Stimulated activated CD8-positive, alpha-beta memory T cell treated with anti-CD3 and anti-CD28 coated beads, Interleukin-12 subunit alpha, Interleukin-12 subunit beta, amount 100 ng/mL, for 1 hour (primary cell): ENCODE results near the gene DNAJC4.
"Not testable (repeated sequence)": the region's sequence is repeated elsewhere in the genome, so short reads cannot be mapped to it uniquely, and the experiment has no call there.

ENCODE experiments used
- DNase-seq: peaks from one replicate; pipeline ENCODE4 v3.0.0-alpha.2; 2020; ENCODE audit warnings: low read depth

DNAJC4 gene

DNA sequence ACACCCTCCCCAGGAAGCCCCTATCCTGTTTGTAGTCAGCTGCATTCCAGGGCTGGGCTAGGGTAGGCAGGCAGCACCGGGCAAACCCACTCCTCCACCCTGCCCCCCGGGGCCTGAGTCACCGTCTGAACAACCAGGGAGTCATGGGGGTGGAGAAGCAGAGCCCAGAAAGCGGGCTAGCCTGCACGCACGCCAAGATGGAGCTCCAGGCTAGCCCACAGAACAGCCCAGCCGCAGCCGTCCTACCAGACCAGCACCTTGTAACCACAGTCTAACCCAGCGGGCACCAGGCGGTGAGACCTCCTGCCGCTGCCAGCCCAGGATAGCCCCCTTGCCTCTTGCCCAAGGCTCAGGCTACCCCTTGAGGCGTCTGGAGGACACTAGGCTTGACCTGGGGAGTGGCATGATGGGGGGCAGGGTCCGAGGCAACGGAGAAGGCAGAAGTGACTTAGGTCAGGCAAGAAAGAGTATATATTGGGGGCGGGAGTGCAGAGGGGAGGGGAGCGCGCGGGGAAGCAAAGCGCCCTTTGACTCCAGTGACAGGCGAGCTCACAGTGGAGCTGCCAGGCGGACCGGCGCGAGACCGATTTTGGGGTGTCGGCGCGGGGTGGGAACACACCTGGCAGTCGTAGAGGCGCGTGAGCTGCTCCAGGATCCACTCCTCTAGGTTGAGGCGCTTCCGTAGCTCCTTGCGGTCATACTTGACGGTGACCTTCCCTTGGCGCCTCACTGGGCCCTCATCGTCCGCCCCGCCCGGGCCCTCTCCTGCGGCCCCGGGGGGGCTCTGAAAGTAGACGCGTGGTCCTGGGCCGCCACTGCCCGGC lies 15.7 kb downstream of the DNAJC4 start:
- no peak for DNase-seq

DNA sequence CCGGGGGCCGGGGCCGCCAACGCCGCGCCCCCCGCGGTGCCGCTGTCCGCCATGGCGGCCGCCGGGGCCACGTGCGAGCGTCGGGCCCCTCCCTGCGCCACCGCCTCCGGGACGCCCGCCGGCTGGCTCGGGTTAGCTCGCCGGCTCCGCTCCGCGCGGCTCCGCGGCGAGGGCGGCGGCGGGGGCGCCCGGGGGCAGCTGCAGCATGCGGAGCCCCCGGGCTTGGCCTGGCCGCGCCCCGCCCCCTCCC lies 16.2 kb downstream of the DNAJC4 start:
- not testable (repeated sequence) for DNase-seq

DNA sequence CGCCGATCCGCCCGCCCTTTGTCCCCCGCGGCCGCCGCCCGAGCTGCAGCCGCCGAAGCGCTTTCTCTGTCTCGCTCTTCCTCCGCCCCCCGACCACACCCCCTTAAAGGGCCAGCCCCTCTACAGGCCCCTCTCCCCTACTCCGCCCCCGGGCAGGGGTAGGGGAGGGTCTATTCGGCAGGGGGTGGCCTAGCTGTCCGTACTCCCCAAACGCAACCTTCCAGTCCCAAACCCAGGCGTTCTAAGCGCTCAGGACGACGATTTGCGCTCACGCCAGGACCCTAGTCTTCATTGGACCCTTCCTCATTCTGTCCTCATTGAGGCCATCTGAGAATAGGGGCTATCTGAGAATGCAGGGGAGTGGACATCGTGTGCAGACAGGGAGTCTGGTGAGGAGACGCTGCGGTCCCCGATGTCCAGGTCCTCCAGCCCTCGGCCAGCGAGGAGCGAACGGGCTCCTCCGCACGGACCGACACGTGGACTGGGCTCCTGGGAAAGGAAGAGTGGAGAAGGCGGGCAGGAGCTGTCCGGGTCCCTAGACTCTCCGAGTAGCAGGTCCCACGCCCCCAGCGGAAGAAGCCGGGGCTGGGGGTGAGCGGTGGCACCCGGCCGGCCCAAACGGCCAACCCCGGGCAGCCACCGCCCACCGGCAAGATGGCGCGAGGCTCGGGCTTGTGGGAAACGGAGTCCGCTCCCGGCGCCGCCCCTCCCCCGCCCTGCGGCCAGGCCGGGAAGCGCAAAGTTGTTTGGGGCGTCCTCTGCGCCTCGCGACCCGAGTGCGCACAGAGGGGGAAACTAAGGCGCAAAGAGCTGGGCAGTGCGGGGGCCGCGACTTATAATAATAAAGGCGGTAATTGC lies 16.8 kb downstream of the DNAJC4 start, which contains the start of gene PPP1R14B:
Gene PPP1R14B, minus strand, starts transcription at position 73 of the 858 bp plus-strand sequence. CDS start 270 bp downstream, outside the sequence.
- no peak for DNase-seq

DNA sequence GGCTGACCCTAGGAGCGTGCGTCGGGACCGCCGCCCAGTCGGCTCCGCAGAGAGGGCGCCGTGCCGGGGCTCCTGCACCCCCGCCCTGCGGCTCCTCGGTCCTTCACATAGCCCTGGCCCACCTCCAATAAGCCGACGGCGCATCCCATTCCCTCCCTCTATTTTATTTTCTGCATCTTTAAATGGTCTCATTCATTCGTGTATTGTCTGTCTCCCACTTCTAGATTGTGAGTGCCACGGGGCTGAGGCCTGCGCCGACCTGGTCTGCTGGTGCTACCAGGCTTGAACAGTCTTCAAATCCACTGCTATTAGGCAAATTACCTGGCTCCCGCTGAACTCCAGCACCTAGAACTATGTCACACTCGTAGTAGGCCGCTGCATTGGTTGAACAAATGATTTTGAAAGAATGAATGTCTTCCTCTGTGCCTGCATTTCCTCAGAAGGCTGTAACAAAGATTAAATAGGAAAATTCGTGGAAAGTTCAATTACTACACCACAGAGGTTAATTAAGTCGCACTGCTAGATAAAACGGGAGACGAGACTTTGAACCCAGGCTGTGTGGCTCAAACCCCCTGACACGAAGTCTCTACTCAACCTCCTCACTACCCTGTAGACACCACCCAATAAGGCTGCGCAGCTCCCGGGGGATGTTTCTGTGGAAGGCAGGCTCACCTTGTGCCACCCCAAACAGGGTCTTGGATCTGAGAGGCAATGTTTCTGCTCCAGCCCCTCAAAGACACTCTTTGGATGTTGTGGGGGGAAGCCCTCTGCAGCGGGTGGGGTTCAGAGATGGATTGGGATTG lies 17.6 kb downstream of the DNAJC4 start:
- DNase-seq: no peak

DNA sequence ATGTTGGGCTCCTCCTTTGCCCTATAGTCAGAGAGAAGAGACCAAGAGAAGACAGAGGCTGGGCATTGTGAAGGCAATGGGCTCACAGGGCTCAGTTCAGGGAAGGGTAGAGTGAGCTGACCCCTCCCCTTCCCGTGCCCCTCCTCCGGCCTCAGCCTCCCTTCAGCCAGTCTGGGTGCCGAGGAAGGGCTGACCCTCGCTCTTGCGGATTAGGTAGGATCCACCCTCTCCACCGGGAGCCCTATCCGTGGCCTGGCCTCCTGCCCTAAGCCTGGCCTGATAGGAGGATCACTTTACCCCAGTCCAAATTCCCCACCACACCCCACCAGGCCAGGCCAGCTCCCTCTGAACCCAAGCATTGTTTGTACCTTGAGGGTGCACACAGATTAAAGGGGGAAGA lies 18.2 kb downstream of the DNAJC4 start:
- no peak for DNase-seq

DNA sequence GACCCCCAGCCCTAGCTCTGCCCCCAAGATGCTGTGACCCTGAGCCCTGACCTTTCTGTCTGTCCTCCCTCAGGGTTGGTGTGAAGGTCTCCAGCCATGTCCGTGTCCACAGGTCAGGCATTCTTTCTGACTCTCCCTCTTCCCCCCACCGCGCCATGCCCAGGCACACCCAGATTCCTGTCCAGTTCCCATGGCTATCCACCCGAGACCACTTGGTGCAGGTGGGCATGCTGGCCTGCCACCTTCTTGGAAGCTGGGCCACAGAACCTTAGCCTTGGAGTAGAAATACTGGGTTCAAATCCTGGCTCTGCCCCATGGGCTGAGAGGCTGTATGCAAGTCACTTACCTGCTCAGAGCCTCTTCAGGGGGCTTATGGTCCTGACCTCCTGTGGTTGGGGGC lies 18.7 kb downstream of the DNAJC4 start:
- no peak for DNase-seq

DNA sequence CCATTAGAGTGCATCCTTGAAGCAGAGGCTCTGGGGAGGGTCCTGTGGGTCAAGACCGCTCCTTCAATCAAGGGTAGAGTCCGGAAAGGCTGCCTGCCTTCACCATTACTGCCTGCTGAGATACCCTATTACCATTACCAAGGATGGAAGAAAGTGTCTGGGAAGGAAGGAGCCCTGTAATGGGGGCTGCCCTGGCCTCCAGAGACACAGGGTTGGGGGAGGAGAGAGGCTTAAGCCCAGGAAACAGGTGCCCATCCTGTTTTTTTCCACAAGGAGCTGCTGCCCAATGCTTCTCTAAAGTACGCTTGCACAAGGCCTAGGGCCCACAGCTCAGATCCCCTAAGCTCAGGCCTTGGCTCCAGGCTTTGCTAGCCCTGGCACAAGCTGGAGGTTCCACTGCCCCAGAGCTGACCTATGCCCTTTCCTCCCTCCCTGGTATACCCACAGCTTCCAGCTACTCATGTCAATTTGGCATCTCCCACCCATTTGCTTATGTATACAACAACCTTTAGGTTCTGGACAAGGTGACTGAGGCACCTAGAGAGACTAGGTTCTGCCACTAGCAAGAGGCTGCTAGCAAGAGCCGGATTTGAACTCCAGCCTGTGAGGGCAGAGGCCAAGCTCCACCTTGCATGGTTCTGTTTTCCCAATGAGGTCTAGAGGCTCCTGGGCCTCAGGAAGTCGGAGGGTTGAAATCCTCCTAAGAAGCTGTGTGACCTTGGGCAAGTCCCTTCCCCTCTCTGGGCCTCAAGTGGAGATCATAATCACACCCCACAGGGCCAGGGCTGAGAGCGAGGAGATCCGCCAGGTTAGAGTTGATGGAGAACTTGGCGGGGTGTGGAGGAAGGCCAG lies 19.4 kb downstream of the DNAJC4 start:
- DNase-seq: no peak

DNA sequence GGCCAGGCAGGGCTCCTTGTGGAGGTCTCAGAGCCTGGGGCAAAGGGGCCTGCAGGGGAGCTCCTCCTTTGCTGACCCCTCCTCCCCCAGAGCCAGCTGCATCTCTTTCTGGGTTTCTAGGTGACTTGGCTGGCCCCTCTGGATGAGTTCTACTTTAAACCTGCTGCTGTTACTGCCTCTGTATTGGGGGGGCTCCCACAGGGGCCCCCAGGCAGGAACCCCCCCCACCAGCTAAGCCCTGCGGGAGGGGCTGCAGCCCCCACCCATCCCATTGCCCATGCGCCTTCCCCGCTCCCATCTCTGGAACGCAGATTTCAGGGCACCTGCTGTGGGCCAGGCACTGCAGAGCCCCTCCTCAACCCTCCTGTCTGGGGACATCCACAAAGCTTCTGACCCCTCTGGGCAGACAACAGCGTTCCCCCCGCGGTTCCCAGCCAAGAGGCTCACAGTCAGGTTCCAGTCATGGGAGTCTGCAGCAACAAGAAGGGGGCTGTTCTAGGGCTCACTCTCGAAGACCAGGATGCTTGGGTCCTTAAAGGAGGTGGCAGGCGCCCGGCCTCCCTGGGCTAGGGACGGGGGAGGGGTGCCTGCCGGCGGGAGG lies 20.2 kb downstream of the DNAJC4 start:
- DNase-seq: no peak

DNA sequence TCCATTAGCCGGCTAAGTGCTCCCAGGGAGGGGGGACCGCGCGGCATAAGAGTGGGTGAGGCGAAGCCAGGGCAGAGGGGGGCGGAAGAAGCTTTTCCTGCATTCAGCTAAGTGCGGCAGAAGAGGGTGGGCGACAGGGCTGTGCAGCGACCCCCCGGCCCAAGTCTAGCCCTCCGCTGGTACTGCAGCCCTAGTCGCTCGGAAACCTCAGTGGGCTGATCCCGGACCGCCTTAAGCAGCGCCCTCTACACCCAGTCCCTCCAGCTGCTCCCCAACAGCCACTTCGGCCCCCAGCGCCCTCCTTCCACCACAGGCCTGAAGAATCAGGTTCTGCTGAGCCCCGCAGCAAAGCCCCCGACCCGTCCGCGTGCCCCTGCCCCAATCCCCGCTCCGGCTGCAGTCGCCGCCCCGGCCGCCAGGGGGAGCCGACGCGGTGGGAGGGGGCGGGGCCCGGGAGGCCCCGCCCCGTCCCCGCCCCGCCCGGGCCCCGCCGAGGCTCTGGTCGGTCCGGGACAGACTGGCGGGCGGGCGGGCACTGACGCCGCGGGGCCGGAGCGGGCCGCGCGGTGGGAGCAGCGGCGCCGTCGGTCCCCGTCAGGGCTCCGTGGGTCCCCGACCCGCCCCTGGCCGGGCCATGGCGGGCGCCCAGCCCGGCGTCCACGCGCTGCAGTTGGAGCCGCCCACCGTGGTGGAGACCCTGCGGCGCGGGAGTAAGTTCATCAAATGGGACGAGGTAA lies 20.8 kb downstream of the DNAJC4 start, which contains the start of gene PLCB3:
Gene PLCB3, plus strand, starts transcription at position 515 of the 737 bp plus-strand sequence. Its CDS starts 120 bp downstream, at position 635.
- DNase-seq: no peak

DNA sequence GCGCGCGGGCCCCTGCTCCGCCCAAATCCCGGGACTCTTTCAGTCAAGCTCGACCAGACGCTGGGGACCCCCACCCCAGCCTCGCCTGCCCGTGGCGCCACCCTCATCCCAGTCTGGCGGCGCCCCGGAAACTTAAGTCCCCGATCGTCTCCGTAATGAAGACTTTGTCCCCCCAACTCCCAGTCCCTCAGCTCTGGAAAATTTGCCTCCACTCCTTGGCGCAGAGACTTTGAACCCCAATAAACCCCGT lies 21.3 kb downstream of the DNAJC4 start:
- no peak for DNase-seq

DNA sequence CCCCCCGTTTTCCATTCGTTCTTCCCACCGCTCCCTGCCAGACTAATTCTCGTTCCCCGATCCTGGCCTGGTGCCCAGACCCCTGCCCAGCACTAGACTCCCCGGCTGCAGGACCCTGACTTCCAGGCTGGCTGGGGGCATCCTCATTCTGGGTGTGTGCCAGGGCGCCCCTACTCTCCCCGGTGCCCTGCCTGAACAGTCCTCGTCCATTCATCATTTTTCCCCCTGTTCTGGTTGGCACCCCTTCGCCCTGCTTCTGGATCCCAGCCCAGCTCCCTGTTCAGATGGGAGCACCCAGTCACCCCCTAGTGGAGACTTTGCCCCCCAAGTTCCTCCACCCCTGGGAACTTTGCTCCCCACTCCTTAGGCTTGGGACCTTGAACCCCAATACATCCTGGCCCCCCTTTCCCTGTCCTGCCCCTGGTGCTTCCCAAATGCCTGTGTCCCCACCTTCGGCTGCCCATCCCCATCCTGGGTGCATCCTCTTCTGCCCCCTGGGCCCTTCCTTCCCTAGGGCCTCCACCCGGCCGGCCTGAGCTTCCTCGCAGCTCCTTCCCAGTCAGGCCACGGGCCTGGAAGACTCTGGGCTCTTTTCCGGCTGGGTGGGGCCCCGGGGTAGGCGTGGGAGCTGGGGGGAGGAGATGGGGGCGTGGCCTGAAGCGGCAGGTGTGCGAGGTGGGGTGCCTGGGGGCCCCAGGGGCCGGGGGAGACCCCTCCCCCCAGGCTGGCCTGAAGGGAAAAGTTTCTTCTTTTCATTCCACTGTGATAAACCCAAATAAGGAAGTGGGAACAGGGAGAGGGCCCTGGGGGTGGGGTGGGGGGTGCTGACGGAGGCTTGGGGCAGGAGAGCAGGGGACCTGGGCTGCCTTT lies 21.9 kb downstream of the DNAJC4 start:
- no peak for DNase-seq

DNA sequence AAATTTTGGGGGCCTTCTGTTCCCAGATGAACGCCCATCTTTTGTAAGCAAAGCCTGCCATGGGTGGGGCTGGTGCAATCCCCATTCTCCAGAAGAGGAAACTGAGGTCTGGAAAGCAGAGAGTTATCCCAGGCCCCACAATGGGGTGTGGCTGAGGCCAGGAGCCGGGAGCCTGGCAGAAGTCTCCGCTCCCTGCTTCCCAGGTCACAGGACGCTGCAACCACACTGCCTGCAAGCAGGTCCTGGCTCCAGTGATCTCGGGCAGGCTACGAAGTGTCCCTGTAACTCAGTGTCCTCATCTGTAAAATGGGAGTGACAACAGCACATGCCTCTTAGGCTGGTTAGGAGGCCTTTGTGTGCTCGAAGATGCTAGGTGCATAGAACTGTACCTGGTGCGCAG lies 22.7 kb downstream of the DNAJC4 start:
- DNase-seq: no peak

DNA sequence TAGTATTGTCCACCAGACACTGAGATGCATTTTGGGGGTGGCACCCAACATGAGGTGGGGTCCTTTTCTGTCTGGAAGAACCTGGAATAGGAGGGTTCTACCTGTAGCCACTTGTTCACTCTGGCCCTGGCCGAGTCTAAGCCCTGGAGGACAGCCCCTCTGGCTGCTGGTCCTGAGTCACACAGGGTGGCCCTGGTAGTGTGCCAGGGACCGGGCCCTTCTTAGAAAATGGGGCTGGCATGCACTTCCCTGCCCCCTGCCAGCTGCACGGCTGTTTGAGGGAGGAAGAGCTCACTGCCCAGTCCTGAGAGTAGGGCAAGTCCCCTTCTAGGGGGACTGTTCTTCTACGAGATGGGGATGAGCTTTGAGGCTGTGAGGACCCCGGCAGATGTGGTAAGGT lies 23.1 kb downstream of the DNAJC4 start:
- DNase-seq: no peak

DNA sequence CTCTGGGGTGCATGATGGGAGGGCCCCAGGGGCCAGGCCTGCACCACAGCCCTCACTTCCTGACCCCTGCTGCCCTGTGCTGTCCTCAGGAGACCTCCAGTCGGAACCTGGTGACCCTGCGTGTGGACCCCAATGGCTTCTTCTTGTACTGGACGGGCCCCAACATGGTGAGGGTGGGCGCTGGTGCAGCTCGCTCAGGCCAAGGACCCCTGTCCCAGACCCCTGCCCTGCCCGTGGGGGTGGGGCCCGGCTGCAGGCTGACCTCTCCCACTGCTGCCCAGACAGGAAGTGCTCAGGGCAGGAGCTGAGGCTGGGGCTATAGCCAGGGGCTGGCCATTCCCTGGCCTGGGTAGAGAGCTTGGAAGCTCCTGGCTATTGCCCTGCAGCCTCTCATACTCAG lies 24.0 kb downstream of the DNAJC4 start:
- DNase-seq: no peak

DNA sequence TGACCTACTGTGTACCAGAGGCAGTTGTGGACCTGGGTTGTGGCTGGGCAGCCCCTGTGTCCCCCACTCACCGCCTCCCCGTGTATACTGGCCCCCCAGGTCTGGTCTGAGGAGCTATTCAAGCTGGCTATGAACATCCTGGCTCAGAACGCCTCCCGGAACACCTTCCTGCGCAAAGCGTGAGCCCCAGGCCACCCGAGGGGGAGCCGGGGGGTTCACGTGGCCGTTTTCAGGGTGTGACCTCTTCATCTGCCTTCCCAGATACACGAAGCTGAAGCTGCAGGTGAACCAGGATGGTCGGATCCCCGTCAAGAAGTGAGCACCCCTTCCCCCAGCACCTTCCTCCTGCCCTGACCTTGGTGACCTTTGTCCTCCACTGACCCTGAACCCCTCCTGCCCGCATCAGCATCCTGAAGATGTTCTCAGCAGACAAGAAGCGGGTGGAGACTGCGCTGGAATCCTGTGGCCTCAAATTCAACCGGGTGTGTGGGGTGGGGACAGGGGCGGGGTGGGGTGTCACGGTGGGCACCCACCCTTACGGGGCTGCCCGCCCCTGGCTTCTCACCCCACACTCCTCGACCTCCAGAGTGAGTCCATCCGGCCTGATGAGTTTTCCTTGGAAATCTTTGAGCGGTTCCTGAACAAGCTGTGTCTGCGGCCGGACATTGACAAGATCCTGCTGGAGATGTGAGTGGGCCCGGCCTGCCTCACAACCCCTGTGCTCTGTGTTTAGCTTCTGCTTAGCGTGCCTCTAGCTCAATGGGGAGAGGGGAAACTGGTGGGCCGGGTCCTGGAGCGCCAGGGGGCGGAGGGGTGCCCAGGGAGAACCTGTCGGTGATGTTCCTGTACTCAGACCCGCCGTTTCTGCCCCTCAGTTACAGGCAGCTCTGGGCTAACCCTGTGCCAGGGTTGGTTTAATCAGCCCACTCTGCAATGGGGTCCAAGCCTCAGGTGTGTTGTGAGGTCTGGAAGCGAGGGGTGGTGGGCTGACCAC lies 25.1 kb downstream of the DNAJC4 start:
- DNase-seq: no peak

DNA sequence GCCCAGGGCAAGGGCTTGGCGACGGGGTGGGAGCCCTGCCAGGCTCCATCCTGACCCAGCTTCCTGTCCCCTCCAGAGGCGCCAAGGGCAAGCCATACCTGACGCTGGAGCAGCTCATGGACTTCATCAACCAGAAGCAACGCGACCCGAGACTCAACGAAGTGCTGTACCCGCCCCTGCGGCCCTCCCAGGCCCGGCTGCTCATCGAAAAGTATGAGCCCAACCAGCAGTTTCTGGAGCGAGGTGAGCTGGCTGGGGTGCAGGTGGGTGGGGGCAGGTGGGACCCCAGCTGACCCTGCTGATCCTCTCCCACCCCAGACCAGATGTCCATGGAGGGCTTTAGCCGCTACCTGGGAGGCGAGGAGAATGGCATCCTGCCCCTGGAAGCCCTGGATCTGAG lies 26.0 kb downstream of the DNAJC4 start:
- no peak for DNase-seq

DNA sequence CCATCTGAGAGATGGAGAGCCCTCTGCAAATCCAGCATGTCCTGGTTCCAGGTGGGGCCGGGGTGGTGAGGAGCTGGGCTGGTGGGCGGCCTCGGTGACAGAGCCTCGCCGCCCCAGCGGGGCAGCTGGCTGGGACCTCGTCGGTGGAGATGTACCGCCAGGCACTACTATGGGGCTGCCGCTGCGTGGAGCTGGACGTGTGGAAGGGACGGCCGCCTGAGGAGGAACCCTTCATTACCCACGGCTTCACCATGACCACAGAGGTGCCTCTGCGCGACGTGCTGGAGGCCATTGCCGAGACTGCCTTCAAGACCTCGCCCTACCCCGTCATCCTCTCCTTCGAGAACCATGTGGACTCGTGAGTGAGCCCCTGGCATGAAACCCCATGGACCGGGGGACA lies 28.0 kb downstream of the DNAJC4 start:
- no peak for DNase-seq

DNA sequence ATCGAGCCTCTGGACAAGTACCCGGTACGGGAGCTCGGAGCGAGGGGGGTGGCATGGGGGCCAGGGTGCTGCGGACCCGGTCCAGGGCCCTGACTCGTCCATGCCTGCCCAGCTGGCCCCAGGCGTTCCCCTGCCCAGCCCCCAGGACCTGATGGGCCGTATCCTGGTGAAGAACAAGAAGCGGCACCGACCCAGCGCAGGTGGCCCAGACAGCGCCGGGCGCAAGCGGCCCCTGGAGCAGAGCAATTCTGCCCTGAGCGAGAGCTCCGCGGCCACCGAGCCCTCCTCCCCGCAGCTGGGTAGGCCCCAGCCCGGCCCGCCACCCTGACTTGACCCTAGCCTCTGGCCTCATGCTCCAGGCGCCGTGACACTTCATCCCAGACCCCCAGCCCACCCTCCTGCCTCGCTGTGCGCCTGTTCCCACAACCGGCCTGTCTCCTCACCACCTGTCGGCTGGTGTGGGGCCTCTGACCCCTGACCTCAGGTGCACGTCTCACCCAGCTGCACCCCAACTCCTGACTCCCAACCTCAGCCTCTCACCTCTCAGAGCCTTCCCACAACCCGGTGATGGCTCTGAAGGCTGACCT lies 28.7 kb downstream of the DNAJC4 start:
- no peak for DNase-seq
